HepG2 (cell line): ENCODE measurements around the gene TRPC6.

ENCODE experiments used
- ATF3 ChIP-seq: sonication (generic); formaldehyde crosslinking; IDR thresholded peaks from 2 replicates; pipeline ENCODE4 v1.4.0; 2020; ENCODE audit warnings: missing genetic modification reagents
- BCL3 ChIP-seq: sonication (generic); formaldehyde crosslinking; IDR thresholded peaks from 2 replicates; pipeline ENCODE4 v1.5.1; 2020; ENCODE audit warnings: mild to moderate bottlenecking, missing genetic modification reagents, moderate library complexity
- CTCF ChIP-seq: sonication (generic); formaldehyde crosslinking; IDR thresholded peaks from 2 replicates; pipeline ENCODE4 v1.5.0; 2020; ENCODE audit warnings: mild to moderate bottlenecking, missing genetic modification reagents, moderate library complexity
- DMTF1 ChIP-seq: sonication (generic); formaldehyde crosslinking; IDR thresholded peaks from 2 replicates; pipeline ENCODE4 v1.4.0; 2020; ENCODE audit warnings: mild to moderate bottlenecking, missing genetic modification reagents
- EHMT2 ChIP-seq: fragments of 200-600 bp; sonication (generic); IDR thresholded peaks from 2 replicates; pipeline ENCODE4 v1.7.0; 2017; ENCODE audit warnings: antibody characterized with exemption, low read depth, low read length, borderline replicate concordance
- HMGXB4 ChIP-seq, 2 experiments: sonication (generic) in 1 of 2; formaldehyde crosslinking in 1 of 2; IDR thresholded peaks; 2 replicates each; pipeline versions ENCODE4 v1.4.0 to v1.6.1; 2018 to 2020; ENCODE audit warnings: missing genetic modification reagents in 2 of 2, borderline replicate concordance in 1 of 2, low read depth in 1 of 2, mild to moderate bottlenecking in 1 of 2, missing biosample characterization in 1 of 2
- HNF1B ChIP-seq: sonication (generic); formaldehyde crosslinking; IDR thresholded peaks from 2 replicates; pipeline ENCODE4 v1.5.1; 2020; ENCODE audit warnings: mild to moderate bottlenecking, moderate library complexity, missing genetic modification reagents
- NCOA5 ChIP-seq: sonication (generic); formaldehyde crosslinking; IDR thresholded peaks from 2 replicates; pipeline ENCODE4 v1.4.0; 2020; ENCODE audit warnings: missing genetic modification reagents
- YY1 ChIP-seq: IDR thresholded peaks from 2 replicates; pipeline ENCODE4 v1.6.1; 2011; ENCODE audit warnings: low read length, low read depth, moderate library complexity, mild to moderate bottlenecking; ENCODE audit not compliant: insufficient read depth, insufficient replicate concordance
- ZBTB37 ChIP-seq: sonication (generic); formaldehyde crosslinking; IDR thresholded peaks from 2 replicates; pipeline ENCODE4 v1.4.0; 2020; ENCODE audit warnings: mild to moderate bottlenecking, missing genetic modification reagents
- ZNF362 ChIP-seq: sonication (generic); formaldehyde crosslinking; IDR thresholded peaks from 2 replicates; pipeline ENCODE4 v1.4.0; 2020; ENCODE audit warnings: missing genetic modification reagents, mild to moderate bottlenecking, borderline replicate concordance
- ZNF552 ChIP-seq: sonication (generic); formaldehyde crosslinking; IDR thresholded peaks from 2 replicates; pipeline ENCODE4 v1.9.0; 2022; ENCODE audit warnings: missing genetic modification reagents, mild to moderate bottlenecking, borderline replicate concordance
- ZNF703 ChIP-seq: sonication (generic); formaldehyde crosslinking; IDR thresholded peaks from 2 replicates; pipeline ENCODE4 v1.5.1; 2020; ENCODE audit warnings: missing genetic modification reagents, mild to moderate bottlenecking, moderate library complexity, borderline replicate concordance

GRCh38 chr11:101620026-101620425, 36.2 kb upstream of the TRPC6 start:
- no peak for TF ChIP-seq ZNF703
- TF ChIP-seq NCOA5 (CRISPR knock-in tag): no peak
- no peak for TF ChIP-seq CTCF
- no peak for TF ChIP-seq ZNF362 (CRISPR knock-in tag)
- TF ChIP-seq ATF3 (CRISPR knock-in tag): no peak
- TF ChIP-seq ZNF552 (CRISPR knock-in tag): no peak
- TF ChIP-seq HMGXB4 (CRISPR knock-in tag; IDR thresholded peaks at IDR 0.05; ENCODE audit: borderline replicate concordance in 1 of 2, low read depth in 1 of 2): no peak
- TF ChIP-seq YY1: no peak
- TF ChIP-seq EHMT2: no peak
- TF ChIP-seq ZBTB37: no peak
- TF ChIP-seq DMTF1 (CRISPR knock-in tag): no peak
- TF ChIP-seq BCL3 (CRISPR knock-in tag): no peak
- TF ChIP-seq HNF1B (CRISPR knock-in tag): no peak
